GM23248 (cell line): ENCODE data around the gene ANKRD34C.
"Not testable (repeated sequence)": the region's sequence is repeated elsewhere in the genome, so short reads cannot be mapped to it uniquely, and the experiment has no call there.

Experiments
- EZH2 ChIP-seq: fragments of 200-600 bp; sonication (generic); IDR thresholded peaks from 2 replicates; pipeline ENCODE4 v1.6.1; 2018; ENCODE audit warnings: antibody characterized with exemption, mild to moderate bottlenecking; ENCODE audit not compliant: insufficient read depth, poor library complexity, severe bottlenecking
- EZH2phosphoT487 ChIP-seq: fragments of 200-600 bp; sonication (generic); IDR thresholded peaks from 2 replicates; pipeline ENCODE4 v1.6.1; 2018; ENCODE audit warnings: antibody characterized with exemption, moderate library complexity, mild to moderate bottlenecking, low read depth; ENCODE audit not compliant: insufficient read depth

- TF ChIP-seq EZH2phosphoT487, EZH2: not testable (repeated sequence)
Observed at GRCh38 chr15:79319973-79320372, 37.5 kb downstream of the ANKRD34C start.
